Small intestine (tissue), 7 donors: Measurements from ENCODE around the gene HERC2. TPM values are rescaled to one million over a fixed set of nuclear protein-coding genes. Genes with fewer than 3 reads are reported as not detected.
A peak's percentile ranks its signal among the peaks of the same experiment; 100 is the strongest.

Source experiments
- DNase-seq, 2 donors: peaks; one replicate each; pipeline versions ENCODE4 v3.0.0 to v3.0.0-alpha.2; 2013
- FAIRE-seq: peaks from 2 replicates; lab custom pipeline; 2012; peaks lifted over from hg19 to GRCh38; lab: Jason Lieb, UNC
- H3K27ac ChIP-seq, 3 donors: one replicate each; pipeline ENCODE4 v1.5.1; 2013; ENCODE audit warnings: low read length in 2 of 3, mild to moderate bottlenecking in 2 of 3, control low read depth in 1 of 3, inconsistent platforms in 1 of 3, low read depth in 1 of 3, moderate library complexity in 1 of 3
- H3K27me3 ChIP-seq, 3 donors: one replicate each; pipeline ENCODE4 v1.6.1; 2013; ENCODE audit warnings: low read length in 3 of 3, inconsistent platforms in 1 of 3; ENCODE audit not compliant: control insufficient read depth in 3 of 3, insufficient read depth in 3 of 3
- H3K36me3 ChIP-seq, 3 donors: one replicate each; pipeline ENCODE4 v1.6.1; 2013; ENCODE audit warnings: low read length in 3 of 3, inconsistent platforms in 1 of 3, low read depth in 1 of 3, mild to moderate bottlenecking in 1 of 3, moderate library complexity in 1 of 3; ENCODE audit not compliant: control insufficient read depth in 3 of 3, insufficient read depth in 2 of 3
- H3K4me1 ChIP-seq, 3 donors: one replicate each; pipeline ENCODE4 v1.6.1; 2013; ENCODE audit warnings: low read length in 2 of 3, inconsistent platforms in 1 of 3, low read depth in 1 of 3, mild to moderate bottlenecking in 1 of 3, moderate library complexity in 1 of 3; ENCODE audit not compliant: control insufficient read depth in 3 of 3, insufficient read depth in 2 of 3
- H3K4me3 ChIP-seq, 3 donors: one replicate each; pipeline ENCODE4 v1.5.1; 2013; ENCODE audit warnings: low read length in 3 of 3, control low read depth in 1 of 3, inconsistent platforms in 1 of 3, low read depth in 1 of 3, mild to moderate bottlenecking in 1 of 3, moderate library complexity in 1 of 3
- H3K9me3 ChIP-seq, 2 donors: one replicate each; pipeline ENCODE4 v1.6.1; 2013; ENCODE audit warnings: low read depth in 1 of 2, low read length in 1 of 2; ENCODE audit not compliant: control insufficient read depth in 2 of 2, insufficient read depth in 1 of 2
- WGBS, 3 donors: extraction: QIAGEN DNeasy Blood & Tissue Kit; methylation state at CpG; one replicate each; pipeline ENCODE4 v1.1.7; 2013; 5-methylcytosine and 5-hydroxymethylcytosine counted together
- polyA plus RNA-seq, 4 donors: library from polyadenylated mRNA; stranded (reverse) in 3 of 4; unstranded in 1 of 4; fragments of 200-250 nt in 3 of 4; fragments of 120-200 nt in 1 of 4; gene quantifications; one replicate each; pipeline versions ENCODE4 v1.2.1 to v1.2.3, GENCODE V29; 2013
- donor health status: healthy with polysubstance abuse.
- donor health status: control.
- donor health status: control.
- donor health status: Bipolar disorder and iron deficiency.
- donor health status: healthy.

HERC2 gene
- polyA plus RNA-seq, 4 donors: 23.2 to 45.6 (median 26.9) TPM

- no peak overlapping the region for H3K4me3 ChIP-seq
- H3K27me3 ChIP-seq: peaks cover 4 to 39% (median 28%) of the 10 kb centered on the region in 3 donors
- H3K9me3 ChIP-seq: no peaks in the 10 kb centered on the region
- H3K4me1 ChIP-seq: peaks cover 0 to 20% (median 0%) of the 10 kb centered on the region in 3 donors
- no peak for FAIRE-seq
- 91 to 93% (median 92%) methylated on average over 19 to 20 of the region's 20 CpGs for WGBS, 3 donors
- no peak overlapping the region for H3K27ac ChIP-seq
- no peak for DNase-seq
- no peaks in the 10 kb centered on the region for H3K36me3 ChIP-seq
These were observed 221.3 kb downstream of the HERC2 start for GRCh38 chr15:28100516-28101195.

GRCh38 chr15:28099555-28100140 is 222.3 kb downstream of the HERC2 start:
- Histone ChIP-seq H3K27me3 (peaks cover 4 to 39% (median 20%) of the 10 kb centered on the region in 3 donors), H3K36me3 (no peaks in the 10 kb centered on the region), H3K4me3 (peak overlapping the region in 2 of 3 donors; percentile 29 to 44), H3K9me3 (no peaks in the 10 kb centered on the region), H3K27ac (no peak overlapping the region), H3K4me1 (peaks cover 0 to 21% (median 0%) of the 10 kb centered on the region in 3 donors)
- 16 to 21% (median 16%) methylated on average over 16 of the region's 16 CpGs for WGBS, 3 donors
- FAIRE-seq (no peak), DNase-seq (no peak)

- no peaks in the 10 kb centered on the region for H3K36me3 ChIP-seq
- DNase-seq: peak; percentile 46 to 84
- FAIRE-seq: no peak
- H3K27ac ChIP-seq: peak within 1 kb of the TSS in 1 of 3 donors; percentile 4
- H3K27me3 ChIP-seq: peaks cover 4 to 45% (median 19%) of the 10 kb centered on the region in 3 donors
- H3K4me3 ChIP-seq: peak within 1 kb of the TSS in 2 of 3 donors; percentile 29 to 44
- WGBS, 3 donors: 5 to 6% (median 5%) methylated on average over 46 to 52 of the region's 52 CpGs
- no peaks in the 10 kb centered on the region for H3K9me3 ChIP-seq
- H3K4me1 ChIP-seq: peaks cover 0 to 21% (median 0%) of the 10 kb centered on the region in 3 donors
These were observed 223.0 kb downstream of the HERC2 start, which contains the start of gene OCA2 for GRCh38 chr15:28098766-28099554. OCA2 (minus strand) TSS chr15:28099315; CDS start chr15:28081874, 17,441 bp downstream.

- Histone ChIP-seq H3K4me3 (no peak overlapping the region), H3K9me3 (no peaks in the 10 kb centered on the region), H3K27me3 (peaks cover 4 to 46% (median 19%) of the 10 kb centered on the region in 3 donors), H3K27ac (no peak overlapping the region), H3K36me3 (no peaks in the 10 kb centered on the region), H3K4me1 (peaks cover 0 to 21% (median 0%) of the 10 kb centered on the region in 3 donors)
- no peak for FAIRE-seq
- 55 to 66% (median 63%) methylated on average over 11 of the region's 11 CpGs for WGBS, 3 donors
- peak in 1 of 2 donors; percentile 14 for DNase-seq
These were observed 223.6 kb downstream of the HERC2 start for GRCh38 chr15:28098360-28098765.

GRCh38 chr15:28097656-28098359 is 224.2 kb downstream of the HERC2 start:
- no peak overlapping the region for H3K27ac ChIP-seq
- FAIRE-seq: no peak
- H3K9me3 ChIP-seq: no peaks in the 10 kb centered on the region
- no peak overlapping the region for H3K4me3 ChIP-seq
- no peak for DNase-seq
- 76 to 80% (median 79%) methylated on average over 5 of the region's 5 CpGs for WGBS, 3 donors
- H3K36me3 ChIP-seq: no peaks in the 10 kb centered on the region
- H3K27me3 ChIP-seq: peaks cover 4 to 46% (median 22%) of the 10 kb centered on the region in 3 donors
- H3K4me1 ChIP-seq: peaks cover 0 to 21% (median 0%) of the 10 kb centered on the region in 3 donors

- 3 to 5% (median 5%) methylated on average over 37 to 72 of the region's 72 CpGs for WGBS, 3 donors
- H3K9me3 ChIP-seq: no peaks in the 10 kb centered on the region
- H3K27me3 ChIP-seq: peaks cover 4 to 46% (median 18%) of the 10 kb centered on the region in 3 donors
- peak overlapping the region in 2 of 3 donors; percentile 47 to 63 for H3K4me3 ChIP-seq
- peaks cover 0 to 21% (median 0%) of the 10 kb centered on the region in 3 donors for H3K4me1 ChIP-seq
- no peaks in the 10 kb centered on the region for H3K36me3 ChIP-seq
- peak overlapping the region in 1 of 3 donors; percentile 59 for H3K27ac ChIP-seq
- peak in 1 of 2 donors; percentile 72 for DNase-seq
- no peak for FAIRE-seq
These were observed 225.1 kb downstream of the HERC2 start for GRCh38 chr15:28096670-28097431.

- H3K9me3 ChIP-seq: peaks cover 0 to 2% of the 10 kb centered on the region in 2 donors
- H3K27ac ChIP-seq: peak overlapping the region in 1 of 3 donors; percentile 59
- FAIRE-seq: no peak
- peak overlapping the region in 2 of 3 donors; percentile 47 to 63 for H3K4me3 ChIP-seq
- no peak for DNase-seq
- 1 to 3% (median 1%) methylated on average over 13 of the region's 13 CpGs for WGBS, 3 donors
- peaks cover 4 to 46% (median 18%) of the 10 kb centered on the region in 3 donors for H3K27me3 ChIP-seq
- H3K36me3 ChIP-seq: no peaks in the 10 kb centered on the region
- H3K4me1 ChIP-seq: peaks cover 0 to 21% (median 0%) of the 10 kb centered on the region in 3 donors
These were observed 225.6 kb downstream of the HERC2 start for GRCh38 chr15:28096411-28096669.
